H1 (cell line): ENCODE results near the gene HSCB. TPM values are rescaled to one million over a fixed set of nuclear protein-coding genes. Genes with fewer than 3 reads are reported as not detected.

Experiments
- CTCF ChIA-PET: fragments of 300-600 bp; sonication (Branson Sonifier 250); formaldehyde crosslinking; loops from one replicate; lab custom pipeline; 2021; ENCODE audit not compliant: partially characterized antibody; lab: Charles Lee
- POLR2A ChIA-PET: fragments of 300-600 bp; sonication (Branson Sonifier 250); formaldehyde crosslinking; loops from one replicate; lab custom pipeline; 2021; ENCODE audit warnings: inconsistent platforms; ENCODE audit not compliant: partially characterized antibody; lab: Charles Lee
- DNase-seq, 2 experiments: peaks; one replicate each; pipeline versions ENCODE4 v3.0.0 to v3.0.0-alpha.2; 2010 to 2022; ENCODE audit warnings: low spot score in 2 of 2, low read depth in 1 of 2, mixed read lengths in 1 of 2
- FAIRE-seq: peaks from 2 replicates; lab custom pipeline; 2011; peaks lifted over from hg19 to GRCh38; lab: Jason Lieb, UNC
- H2AFZ ChIP-seq: 2 replicates; pipeline ENCODE4 v1.8.1; 2012; ENCODE audit warnings: low read length, inconsistent platforms
- H2AK5ac ChIP-seq: 2 replicates; pipeline ENCODE4 v1.6.1; 2013; ENCODE audit warnings: low read depth, low read length
- H2BK120ac ChIP-seq: replicated peaks from 2 replicates; pipeline ENCODE3; 2013; ENCODE audit warnings: low read depth, low read length, inconsistent platforms
- H2BK12ac ChIP-seq: 2 replicates; pipeline ENCODE4 v1.6.1; 2013; ENCODE audit warnings: low read depth, low read length
- H2BK15ac ChIP-seq: 2 replicates; pipeline ENCODE4 v1.6.1; 2013; ENCODE audit warnings: low read length
- H2BK20ac ChIP-seq: 2 replicates; pipeline ENCODE4 v1.6.1; 2013; ENCODE audit warnings: low read length
- H2BK5ac ChIP-seq: 2 replicates; pipeline ENCODE4 v1.6.1; 2013; ENCODE audit warnings: low read depth, low read length
- H3K14ac ChIP-seq: 2 replicates; pipeline ENCODE4 v1.6.1; 2013; ENCODE audit warnings: inconsistent platforms; ENCODE audit not compliant: insufficient read length
- H3K18ac ChIP-seq: 2 replicates; pipeline ENCODE4 v1.6.1; 2013; ENCODE audit warnings: low read length; ENCODE audit errors: extremely low read depth
- H3K23ac ChIP-seq: 2 replicates; pipeline ENCODE4 v1.6.1; 2013; ENCODE audit warnings: inconsistent platforms; ENCODE audit not compliant: insufficient read length
- H3K23me2 ChIP-seq: 2 replicates; pipeline ENCODE4 v1.6.1; 2013; ENCODE audit warnings: low read depth, low read length
- H3K27ac ChIP-seq: 2 replicates; pipeline ENCODE4 v1.6.1; 2011; ENCODE audit warnings: low read depth, low read length, inconsistent platforms
- H3K27me3 ChIP-seq, 4 experiments: replicated peaks in 1 of 4; 1 replicate in 1 of 4; 2 replicates in 3 of 4; pipeline versions ENCODE4 v1.6.1 to v1.8.1; 2011 to 2013; ENCODE audit warnings: low read length in 3 of 4, mild to moderate bottlenecking in 3 of 4, inconsistent platforms in 2 of 4, mixed read lengths in 2 of 4, moderate library complexity in 1 of 4; ENCODE audit not compliant: control insufficient read depth in 3 of 4, insufficient read depth in 3 of 4; ENCODE audit errors: extremely low read depth in 1 of 4
- H3K36me3 ChIP-seq, 4 experiments: 2 replicates each; pipeline versions ENCODE4 v1.6.1 to v1.8.1; 2011 to 2013; ENCODE audit warnings: mild to moderate bottlenecking in 4 of 4, low read length in 3 of 4, moderate library complexity in 2 of 4, control low read depth in 1 of 4, inconsistent platforms in 1 of 4; ENCODE audit not compliant: insufficient read depth in 4 of 4, control insufficient read depth in 2 of 4
- H3K4ac ChIP-seq: replicated peaks from 2 replicates; pipeline ENCODE3; 2013; ENCODE audit warnings: low read length, low read depth, mixed read lengths, inconsistent platforms; ENCODE audit not compliant: insufficient read length
- H3K4me1 ChIP-seq, 4 experiments: replicated peaks in 1 of 4; 1 replicate in 1 of 4; 2 replicates in 3 of 4; pipeline versions ENCODE4 v1.6.1 to v1.8.1; 2011 to 2013; ENCODE audit warnings: low read length in 3 of 4, inconsistent platforms in 2 of 4, mixed read lengths in 1 of 4; ENCODE audit not compliant: insufficient read depth in 4 of 4, control insufficient read depth in 3 of 4
- H3K4me2 ChIP-seq, 2 experiments: 2 replicates each; pipeline versions ENCODE4 v1.6.1 to v1.8.1; 2011 to 2013; ENCODE audit warnings: low read depth in 2 of 2, low read length in 2 of 2, control low read depth in 1 of 2, inconsistent platforms in 1 of 2, mild to moderate bottlenecking in 1 of 2; ENCODE audit not compliant: insufficient read depth in 1 of 2
- H3K4me3 ChIP-seq, 4 experiments: fragments of 200-600, 300-600 bp in 1 of 4; sonication (generic), shearing (Covaris generic), sonication (Bioruptor Twin) in 1 of 4; 2 replicates each; pipeline versions ENCODE4 v1.5.1 to v1.8.1; 2011 to 2016; ENCODE audit warnings: low read length in 4 of 4, low read depth in 3 of 4, control low read depth in 2 of 4, inconsistent platforms in 2 of 4, mild to moderate bottlenecking in 2 of 4, mixed read lengths in 1 of 4, moderate library complexity in 1 of 4; ENCODE audit not compliant: insufficient read depth in 2 of 4; ENCODE audit errors: extremely low read depth in 1 of 4
- H3K56ac ChIP-seq: replicated peaks from 2 replicates; pipeline ENCODE3; 2013; ENCODE audit warnings: low read depth, mild to moderate bottlenecking, mixed read lengths, low read length, inconsistent platforms; ENCODE audit not compliant: insufficient read length
- H3K79me1 ChIP-seq: 2 replicates; pipeline ENCODE4 v1.6.1; 2013; ENCODE audit warnings: low read depth, low read length, control low read depth
- H3K79me2 ChIP-seq, 2 experiments: 2 replicates each; pipeline versions ENCODE4 v1.6.1 to v1.8.1; 2012 to 2013; ENCODE audit warnings: low read length in 2 of 2, mild to moderate bottlenecking in 2 of 2, inconsistent platforms in 1 of 2; ENCODE audit not compliant: insufficient read depth in 2 of 2, control insufficient read depth in 1 of 2
- H3K9ac ChIP-seq, 4 experiments: replicated peaks in 1 of 4; 1 replicate in 1 of 4; 2 replicates in 3 of 4; pipeline versions ENCODE4 v1.6.1 to v1.8.1; 2011 to 2013; ENCODE audit warnings: low read depth in 3 of 4, low read length in 3 of 4, control low read depth in 2 of 4, mild to moderate bottlenecking in 2 of 4, moderate library complexity in 2 of 4, inconsistent platforms in 1 of 4; ENCODE audit errors: extremely low read depth in 1 of 4
- H3K9me3 ChIP-seq, 2 experiments: 2 replicates each; pipeline versions ENCODE4 v1.6.1 to v1.8.1; 2012 to 2013; ENCODE audit warnings: mild to moderate bottlenecking in 2 of 2, moderate library complexity in 2 of 2, control low read depth in 1 of 2, inconsistent platforms in 1 of 2, low read depth in 1 of 2, low read length in 1 of 2, mixed read lengths in 1 of 2; ENCODE audit not compliant: insufficient read depth in 2 of 2
- H4K20me1 ChIP-seq, 2 experiments: replicated peaks in 1 of 2; 2 replicates each; pipeline versions ENCODE3 to v1.8.1; 2011 to 2013; ENCODE audit warnings: inconsistent platforms in 2 of 2, low read length in 2 of 2, mild to moderate bottlenecking in 1 of 2; ENCODE audit not compliant: insufficient read depth in 2 of 2, control insufficient read depth in 1 of 2
- H4K5ac ChIP-seq: 2 replicates; pipeline ENCODE4 v1.6.1; 2013; ENCODE audit warnings: low read length, low read depth, mixed read lengths, inconsistent platforms; ENCODE audit not compliant: insufficient read length
- H4K8ac ChIP-seq: 2 replicates; pipeline ENCODE4 v1.8.0; 2013; ENCODE audit warnings: mild to moderate bottlenecking, moderate library complexity, low read length, inconsistent platforms; ENCODE audit not compliant: insufficient read depth; ENCODE audit errors: extremely low read depth
- H4K91ac ChIP-seq: replicated peaks from 2 replicates; pipeline ENCODE3; 2013; ENCODE audit warnings: low read length, mixed read lengths, inconsistent platforms; ENCODE audit not compliant: insufficient read length
- ATF3 ChIP-seq: IDR thresholded peaks from 2 replicates; pipeline ENCODE4 v1.6.1; 2011; ENCODE audit warnings: low read depth, mild to moderate bottlenecking, low read length; ENCODE audit not compliant: insufficient read depth
- CBX8 ChIP-seq: fragments of 300-800, 300-1000 bp; sonication (generic); IDR thresholded peaks from 2 replicates; pipeline ENCODE4 v1.7.1; 2016; ENCODE audit warnings: low read depth, low read length, borderline replicate concordance
- CEBPB ChIP-seq: IDR thresholded peaks from 2 replicates; pipeline ENCODE4 v1.6.1; 2012; ENCODE audit warnings: low read depth, low read length
- GTF2F1 ChIP-seq: IDR thresholded peaks from 2 replicates; pipeline ENCODE4 v1.6.1; 2012; ENCODE audit warnings: low read depth, low read length, improper control_type of control experiment, borderline replicate concordance
- PHF8 ChIP-seq: fragments of 200-600 bp; sonication (generic); conservative IDR thresholded peaks from 2 replicates; pipeline ENCODE4 v1.7.1; 2012; ENCODE audit warnings: low read depth, mild to moderate bottlenecking, inconsistent platforms, low read length, moderate library complexity
- POU5F1 ChIP-seq: IDR thresholded peaks from 2 replicates; pipeline ENCODE4 v1.6.1; 2011; ENCODE audit warnings: low read depth, mild to moderate bottlenecking, low read length, moderate library complexity
- SRF ChIP-seq: IDR thresholded peaks from 2 replicates; pipeline ENCODE4 v1.6.1; 2011; ENCODE audit warnings: mild to moderate bottlenecking, low read depth, low read length, moderate library complexity
- TAF1 ChIP-seq: IDR thresholded peaks from 2 replicates; pipeline ENCODE4 v1.6.1; 2011; ENCODE audit warnings: mild to moderate bottlenecking, low read depth, low read length
- WGBS, 2 experiments: shearing (Covaris generic) in 1 of 2; methylation state at CpG; one replicate each; pipeline versions ENCODE4 v1.1.6 to v1.1.7; 2013 to 2015; ENCODE audit warnings: low lambda C conversion rate in 2 of 2, mixed read lengths in 2 of 2, inconsistent platforms in 1 of 2, low coverage in 1 of 2, missing lambda C conversion rate in 1 of 2; ENCODE audit not compliant: insufficient replicate concordance in 2 of 2, insufficient coverage in 1 of 2, insufficient read length in 1 of 2; ENCODE audit errors: extremely low coverage in 1 of 2, missing lambda C conversion rate in 1 of 2; 5-methylcytosine and 5-hydroxymethylcytosine counted together
- polyA plus RNA-seq, 7 experiments: library from polyadenylated mRNA; depleted of rRNA in 3 of 7; stranded (reverse) in 5 of 7; unstranded in 2 of 7; fragments of >200 nt in 5 of 7; fragments of 200-250 nt in 2 of 7; gene quantifications; 1 replicate in 5 of 7; 2 replicates in 1 of 7; 4 replicates in 1 of 7; pipeline versions ENCODE4 v1.2.1 to v1.2.3, GENCODE V29; 2011 to 2013; ENCODE audit warnings: missing spikeins in 2 of 7, mixed read lengths in 2 of 7
- total RNA-seq: library from RNA; stranded (reverse); fragmentation: NEBNext Ultra II Directional; extraction: Animal tissue kit (Norgen Biotek cat#: 25700); gene quantifications from 2 replicates; pipeline ENCODE4 v1.2.1, GENCODE V29; 2021
- TF ChIP-seq, protein P1 (sequence below): IDR thresholded peaks from 2 replicates; pipeline ENCODE4 v1.6.1; 2012; ENCODE audit warnings: inconsistent platforms
- TF ChIP-seq, protein P2 (sequence below): IDR thresholded peaks from 2 replicates; pipeline ENCODE4 v1.6.1; 2012; ENCODE audit warnings: inconsistent platforms

The HSCB gene
- total and polyA plus RNA-seq, 2 of the 8 experiments (the other 6 are each of a cell fraction or from before 2014, with no cell fraction given), result 14.7 to 16.6 TPM

DNA sequence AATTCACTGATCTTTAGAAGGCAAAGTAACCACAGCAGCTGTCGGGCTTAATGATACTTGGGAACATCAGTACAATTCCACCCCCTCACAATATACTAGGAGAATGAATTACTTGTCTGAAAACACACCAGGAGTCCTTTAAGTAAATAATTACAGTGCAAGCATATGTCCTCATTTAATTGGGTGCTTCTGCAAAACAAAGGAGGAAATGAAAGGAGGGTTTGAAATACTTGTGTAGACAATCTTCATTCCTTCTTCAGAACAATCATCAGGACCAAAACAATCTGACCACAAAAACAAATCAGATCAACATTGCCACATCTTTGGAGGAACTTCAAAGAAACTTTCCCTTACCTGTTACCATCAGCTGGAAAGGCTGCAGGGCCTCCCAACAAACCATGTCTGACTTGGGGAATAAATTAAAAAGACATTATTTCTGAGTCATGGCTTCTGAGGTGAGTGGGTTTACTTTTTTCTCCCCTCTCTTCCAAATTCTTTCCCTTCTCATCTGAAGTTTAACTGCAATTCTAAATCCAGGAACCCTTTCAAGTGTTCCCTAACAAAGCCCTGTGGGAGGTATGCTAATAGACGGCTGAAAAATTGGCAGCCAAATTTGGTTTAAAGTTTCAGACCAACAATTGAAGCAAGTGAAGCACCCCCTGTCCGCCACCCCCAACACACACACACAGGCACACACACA, 18.2 kb downstream of the HSCB start:
- peaks cover 6 to 8% of the 10 kb centered on the region in 2 experiments; a peak in 3 of 4 replicates for H3K9me3 ChIP-seq
- TF ChIP-seq ATF3 (no peak), CEBPB (peak; percentile 70), GTF2F1 (no peak), CBX8 (no peak), POU5F1 (0 out of 2 replicates have a peak, but pooled peaks have one; percentile 28), SRF (no peak), TAF1 (no peak), PHF8 (no peak)
- TF ChIP-seq, protein P1, sequence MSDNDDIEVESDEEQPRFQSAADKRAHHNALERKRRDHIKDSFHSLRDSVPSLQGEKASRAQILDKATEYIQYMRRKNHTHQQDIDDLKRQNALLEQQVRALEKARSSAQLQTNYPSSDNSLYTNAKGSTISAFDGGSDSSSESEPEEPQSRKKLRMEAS, result no peak
- TF ChIP-seq, protein P2, sequence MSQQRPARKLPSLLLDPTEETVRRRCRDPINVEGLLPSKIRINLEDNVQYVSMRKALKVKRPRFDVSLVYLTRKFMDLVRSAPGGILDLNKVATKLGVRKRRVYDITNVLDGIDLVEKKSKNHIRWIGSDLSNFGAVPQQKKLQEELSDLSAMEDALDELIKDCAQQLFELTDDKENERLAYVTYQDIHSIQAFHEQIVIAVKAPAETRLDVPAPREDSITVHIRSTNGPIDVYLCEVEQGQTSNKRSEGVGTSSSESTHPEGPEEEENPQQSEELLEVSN, result no peak

More for the DNA sequence above, 18.2 kb downstream of the HSCB start:
- Histone ChIP-seq H3K4me3 (peak overlapping the region in 2 of 4 experiments; percentile 8 to 46; a peak in 3 of 8 replicates), H4K20me1 (no peaks in the 10 kb centered on the region), H3K4me1 (peaks cover 0 to 10% (median 5%) of the 10 kb centered on the region in 4 experiments; a peak in 5 of 7 replicates), H3K27ac (peak overlapping the region; percentile 93), H2BK120ac (peak overlapping the region; percentile 16), H3K23ac (no peak overlapping the region), H2BK5ac (peak overlapping the region; percentile 28; the same call in 1 of the 2 replicates), H2BK15ac (no peak overlapping the region), H3K9ac (peak overlapping the region in 1 of 4 experiments; percentile 64; a peak in 3 of 7 replicates), H3K56ac (peak overlapping the region; percentile 0), H4K91ac (no peak overlapping the region), H3K36me3 (peaks cover 0 to 7% (median 3%) of the 10 kb centered on the region in 4 experiments; a peak in 3 of 8 replicates), H3K79me2 (no peaks in the 10 kb centered on the region), H3K18ac (no peak overlapping the region), H2BK20ac (0 out of 2 replicates have a peak overlapping the region, but pooled peaks have one; percentile 6), H3K27me3 (no peaks in the 10 kb centered on the region), H3K4me2 (peak overlapping the region; percentile 51 to 61), H4K5ac (peak overlapping the region; percentile 76), H3K79me1 (no peaks in the 10 kb centered on the region), H3K23me2 (no peaks in the 10 kb centered on the region), H2AK5ac (no peak overlapping the region), H2BK12ac (peak overlapping the region; percentile 3; the same call in 1 of the 2 replicates), H2AFZ (no peak overlapping the region; the same call in 1 of the 2 replicates), H4K8ac (no peak overlapping the region), H3K4ac (no peak overlapping the region), H3K14ac (no peak overlapping the region)
- FAIRE-seq (peak; percentile 87), DNase-seq (peak in 1 of 2 experiments; percentile 41)
- POLR2A ChIA-PET, result interaction anchor here (0.6 to 4.3 kb wide), 10 partner anchors 10 to 81 kb away, joined by 3 to 31 read pairs (median 4); partner anchors contain the start of genes CCDC117, CHEK2, HSCB and XBP1
- CTCF ChIA-PET, result interaction anchor here (1.7 to 2.1 kb wide), 2 partner anchors 13 to 69 kb away, joined by 4 to 6 read pairs; partner anchors contain the start of gene CCDC117
- WGBS, 2 experiments, result 14% methylated on average over 3 of the region's 3 CpGs; no CpG with 5 or more reads in 1 of the 2 experiments
